Lung (tissue), 12 donors: ENCODE measurements around the gene CPNE7. TPM values are rescaled to one million over a fixed set of nuclear protein-coding genes. Genes with fewer than 3 reads are reported as not detected.

ENCODE experiments used
- ATAC-seq: fragments of 200-7000 bp; cut with Tn5 transposase; one replicate; pipeline ENCODE4 v1.9.1; 2020; ENCODE audit warnings: moderate number of reproducible peaks; ENCODE audit not compliant: insufficient read depth, low FRiP score
- DNase-seq, 3 donors: peaks; one replicate each; pipeline ENCODE4 v3.0.0-alpha.2; 2013 to 2017
- H3K27ac ChIP-seq, 2 donors: one replicate each; pipeline ENCODE4 v1.5.1; 2013; ENCODE audit warnings: mild to moderate bottlenecking in 2 of 2, moderate library complexity in 2 of 2, control low read depth in 1 of 2, inconsistent platforms in 1 of 2, low read depth in 1 of 2, low read length in 1 of 2
- H3K27me3 ChIP-seq, 3 donors: one replicate each; pipeline ENCODE4 v1.5.1; 2013; ENCODE audit warnings: low read length in 2 of 3; ENCODE audit not compliant: control insufficient read depth in 3 of 3, insufficient read depth in 3 of 3
- H3K36me3 ChIP-seq, 4 donors: one replicate each; pipeline ENCODE4 v1.5.1; 2013; ENCODE audit warnings: low read length in 4 of 4, mild to moderate bottlenecking in 1 of 4, moderate library complexity in 1 of 4; ENCODE audit not compliant: control insufficient read depth in 4 of 4, insufficient read depth in 4 of 4
- H3K4me1 ChIP-seq, 5 donors: one replicate each; pipeline ENCODE4 v1.5.1; 2013; ENCODE audit warnings: low read length in 5 of 5, mild to moderate bottlenecking in 2 of 5, moderate library complexity in 1 of 5; ENCODE audit not compliant: control insufficient read depth in 5 of 5, insufficient read depth in 5 of 5
- H3K4me3 ChIP-seq: one replicate; pipeline ENCODE4 v1.5.1; 2013; ENCODE audit warnings: mild to moderate bottlenecking, control low read depth, moderate library complexity
- H3K9ac ChIP-seq, 2 donors: one replicate each; pipeline ENCODE4 v1.5.1; 2013; ENCODE audit warnings: low read length in 2 of 2, control low read depth in 1 of 2; ENCODE audit not compliant: insufficient read depth in 1 of 2
- H3K9me3 ChIP-seq, 4 donors: one replicate each; pipeline ENCODE4 v1.5.1; 2013; ENCODE audit warnings: low read length in 3 of 4, mild to moderate bottlenecking in 1 of 4, moderate library complexity in 1 of 4; ENCODE audit not compliant: control insufficient read depth in 4 of 4, insufficient read depth in 3 of 4
- WGBS, 2 donors: extraction: QIAGEN DNeasy Blood & Tissue Kit; methylation state at CpG; one replicate each; pipeline ENCODE4 v1.1.7; 2013; 5-methylcytosine and 5-hydroxymethylcytosine counted together
- polyA plus RNA-seq, 2 donors: library from polyadenylated mRNA; stranded (reverse); fragments of 200-250 nt; gene quantifications; one replicate each; pipeline ENCODE4 v1.2.1, GENCODE V29; 2013
- total RNA-seq, 2 donors: library from RNA; depleted of rRNA in 1 of 2; stranded (reverse); fragments of >200 nt in 1 of 2; gene quantifications; one replicate each; pipeline ENCODE4 v1.2.1, GENCODE V29; 2014 to 2021
- TF ChIP-seq, protein P1 (sequence below): IDR thresholded peaks from 2 replicates; pipeline ENCODE4 v1.5.1; 2012; ENCODE audit warnings: mild to moderate bottlenecking; ENCODE audit errors: control extremely low read depth, extremely low read depth
- donor health status: control.
- donor health status: control.
- donor health status: Bipolar disorder and iron deficiency.
- donor health status: healthy.
- donor health status: DM: yes; HTN: yes; CAD: no.

The CPNE7 gene
- total and polyA plus RNA-seq, 4 donors, result 0.65 to 2.2 (median 1.2) TPM

DNA sequence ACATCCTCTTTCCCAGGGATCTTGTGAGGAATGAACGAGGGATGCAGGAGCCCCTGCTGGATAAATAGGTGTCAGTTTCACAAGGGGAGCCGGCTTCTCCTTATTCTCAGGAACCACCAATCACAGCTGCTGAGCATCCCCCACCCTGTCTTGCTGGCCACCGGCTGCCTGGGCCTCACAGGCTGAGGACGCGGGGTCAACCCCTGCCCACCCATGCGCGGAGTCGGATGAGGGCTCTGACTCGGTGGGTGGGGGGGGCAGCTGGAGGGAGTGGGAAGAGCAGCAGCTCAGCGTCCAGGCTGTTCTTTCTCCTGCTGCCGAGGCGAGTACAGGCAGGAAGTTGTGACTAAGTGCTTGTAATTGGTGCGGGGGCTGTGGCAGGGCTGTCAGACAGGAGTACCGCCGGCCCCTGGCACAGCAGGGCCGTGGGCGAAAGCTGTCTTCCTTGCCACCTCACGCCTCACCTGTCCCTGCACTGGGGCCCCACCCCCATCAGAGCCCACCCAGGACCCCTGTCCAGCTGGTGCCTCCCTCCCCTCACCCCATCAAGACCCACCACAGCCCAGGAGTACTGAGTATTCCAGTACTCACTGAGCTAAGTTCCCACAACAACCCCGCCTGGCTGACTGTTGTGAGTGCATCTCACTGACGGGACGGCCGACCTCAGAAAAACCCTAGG lies 26.9 kb downstream of the CPNE7 start:
- Histone ChIP-seq H3K4me1 (peaks cover 0 to 9% (median 3%) of the 10 kb centered on the region in 5 donors), H3K27me3 (peaks cover 0 to 8% (median 2%) of the 10 kb centered on the region in 3 donors), H3K9me3 (no peaks in the 10 kb centered on the region), H3K9ac (no peak overlapping the region), H3K27ac (no peak overlapping the region), H3K4me3 (no peak overlapping the region), H3K36me3 (no peaks in the 10 kb centered on the region)
- TF ChIP-seq, protein P1, sequence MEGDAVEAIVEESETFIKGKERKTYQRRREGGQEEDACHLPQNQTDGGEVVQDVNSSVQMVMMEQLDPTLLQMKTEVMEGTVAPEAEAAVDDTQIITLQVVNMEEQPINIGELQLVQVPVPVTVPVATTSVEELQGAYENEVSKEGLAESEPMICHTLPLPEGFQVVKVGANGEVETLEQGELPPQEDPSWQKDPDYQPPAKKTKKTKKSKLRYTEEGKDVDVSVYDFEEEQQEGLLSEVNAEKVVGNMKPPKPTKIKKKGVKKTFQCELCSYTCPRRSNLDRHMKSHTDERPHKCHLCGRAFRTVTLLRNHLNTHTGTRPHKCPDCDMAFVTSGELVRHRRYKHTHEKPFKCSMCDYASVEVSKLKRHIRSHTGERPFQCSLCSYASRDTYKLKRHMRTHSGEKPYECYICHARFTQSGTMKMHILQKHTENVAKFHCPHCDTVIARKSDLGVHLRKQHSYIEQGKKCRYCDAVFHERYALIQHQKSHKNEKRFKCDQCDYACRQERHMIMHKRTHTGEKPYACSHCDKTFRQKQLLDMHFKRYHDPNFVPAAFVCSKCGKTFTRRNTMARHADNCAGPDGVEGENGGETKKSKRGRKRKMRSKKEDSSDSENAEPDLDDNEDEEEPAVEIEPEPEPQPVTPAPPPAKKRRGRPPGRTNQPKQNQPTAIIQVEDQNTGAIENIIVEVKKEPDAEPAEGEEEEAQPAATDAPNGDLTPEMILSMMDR, result no peak
- 5 to 6% methylated on average over 22 of the region's 22 CpGs for WGBS, 2 donors
- ATAC-seq (peak; percentile 85), DNase-seq (peak; percentile 53 to 70 (median 66))

DNA sequence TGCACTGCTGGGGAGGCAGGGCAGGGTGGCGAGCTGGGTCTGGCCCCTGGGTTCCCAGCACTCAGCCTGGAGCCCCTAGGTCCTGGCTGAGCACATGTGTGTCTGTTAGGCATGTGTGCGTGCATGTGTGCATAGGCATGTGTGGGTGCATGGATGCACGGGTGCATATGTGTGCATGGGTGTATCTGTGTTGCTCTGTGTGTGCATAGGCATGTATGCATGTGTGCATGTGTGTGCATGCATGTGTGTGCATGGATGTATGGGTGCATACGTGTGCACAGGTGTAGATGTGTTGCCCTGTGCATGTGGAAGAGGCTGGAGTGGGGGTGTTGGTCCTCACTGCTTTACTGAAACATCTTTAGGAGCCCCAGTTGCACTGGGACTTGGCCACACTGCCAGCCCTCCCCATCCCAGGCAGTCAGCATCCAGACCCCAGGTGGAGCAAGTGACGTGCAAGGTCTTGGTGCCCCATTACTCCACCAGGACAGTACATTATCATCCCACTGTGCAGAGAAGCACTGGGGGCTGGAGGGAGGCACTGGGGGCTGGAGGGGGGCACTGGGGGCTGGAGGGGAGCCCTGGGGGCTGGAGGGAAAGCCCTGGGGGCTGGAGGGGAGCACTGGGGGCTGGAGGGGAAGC lies 27.5 kb downstream of the CPNE7 start:
- TF ChIP-seq, protein P1, result no peak
- no peak for ATAC-seq

DNA sequence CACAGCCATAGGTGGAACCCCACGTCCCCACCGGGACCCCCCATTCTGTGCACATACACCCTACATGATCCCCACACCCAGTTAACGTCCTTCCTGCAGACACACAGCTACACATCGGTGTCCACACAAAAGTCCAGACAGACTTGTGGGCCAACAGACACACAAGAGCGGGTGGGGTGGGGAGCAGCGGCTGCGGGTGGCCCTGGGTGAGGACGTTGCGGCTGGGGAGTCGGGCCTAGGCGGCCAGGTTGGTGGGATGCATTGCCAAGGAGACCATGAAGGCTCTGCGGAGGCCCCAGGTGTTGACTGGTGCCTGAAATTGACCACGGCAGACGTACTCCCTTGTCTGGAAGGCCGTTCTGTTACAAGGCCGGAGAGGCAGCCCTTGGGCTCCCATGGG lies 29.2 kb downstream of the CPNE7 start:
- H3K9ac ChIP-seq, result no peak overlapping the region
- peaks cover 0 to 8% (median 2%) of the 10 kb centered on the region in 3 donors for H3K27me3 ChIP-seq
- peaks cover 0 to 9% (median 3%) of the 10 kb centered on the region in 5 donors for H3K4me1 ChIP-seq
- H3K36me3 ChIP-seq, result no peaks in the 10 kb centered on the region
- H3K4me3 ChIP-seq, result no peak overlapping the region
- ATAC-seq (no peak), DNase-seq (no peak)
- H3K9me3 ChIP-seq, result no peaks in the 10 kb centered on the region
- WGBS, 2 donors, result 85 to 92% methylated on average over 16 of the region's 16 CpGs
- H3K27ac ChIP-seq, result no peak overlapping the region
- TF ChIP-seq, protein P1, result no peak

More for the DNA sequence above, 27.5 kb downstream of the CPNE7 start:
- no peaks in the 10 kb centered on the region for H3K36me3 ChIP-seq
- H3K9me3 ChIP-seq, result no peaks in the 10 kb centered on the region
- H3K27me3 ChIP-seq, result peaks cover 0 to 8% (median 2%) of the 10 kb centered on the region in 3 donors
- DNase-seq, result no peak
- H3K4me1 ChIP-seq, result peaks cover 0 to 9% (median 3%) of the 10 kb centered on the region in 5 donors
- 69 to 71% methylated on average over 5 of the region's 5 CpGs for WGBS, 2 donors
- H3K9ac ChIP-seq, result no peak overlapping the region
- H3K27ac ChIP-seq, result no peak overlapping the region
- no peak overlapping the region for H3K4me3 ChIP-seq
